Ramos (cell line): ENCODE measurements around the gene SUPT20HL1.
"Not testable (repeated sequence)": the region's sequence is repeated elsewhere in the genome, so short reads cannot be mapped to it uniquely, and the experiment has no call there.

ENCODE experiments used
- in situ Hi-C: fragments of 300-500 bp; cut with MboI; formaldehyde crosslinking; loops from one replicate; pipeline ENCODE4 v1.14.3; 2022; ENCODE audit warnings: low sequenced_read_pairs; ENCODE audit not compliant: unreplicated experiment

SUPT20HL1 gene

DNA sequence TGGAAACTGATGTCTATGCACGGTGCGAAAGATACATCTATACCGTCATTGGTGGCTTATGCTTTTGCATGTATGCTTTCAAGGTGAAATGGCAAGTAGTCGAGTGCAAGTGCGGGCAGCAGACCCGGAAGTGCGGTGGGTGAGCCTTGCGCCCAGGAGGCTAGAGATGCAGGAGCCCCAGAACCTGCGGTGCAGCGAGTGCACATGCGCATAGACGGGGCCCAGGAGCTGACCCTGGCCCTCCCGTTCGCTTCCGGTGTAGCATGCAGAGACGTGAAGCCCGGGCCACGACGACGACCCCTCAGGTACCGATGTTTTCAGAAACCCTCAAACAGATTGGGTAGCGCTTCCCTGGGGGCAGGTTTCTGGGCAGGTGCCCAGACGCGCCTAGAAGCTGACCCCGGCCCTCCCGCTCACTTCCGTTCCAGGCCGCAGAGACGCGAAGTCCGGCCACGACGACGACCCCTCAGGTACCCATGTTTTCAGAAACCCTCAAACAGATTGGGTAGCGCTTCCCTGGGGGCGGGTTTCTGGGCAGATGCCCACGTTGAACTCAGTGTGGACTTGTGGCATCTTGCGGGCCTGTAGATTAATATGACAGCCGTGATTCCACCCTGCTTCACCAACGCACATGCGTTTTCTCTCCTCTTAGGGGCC is 1.8 kb downstream of the SUPT20HL1 start:
- in situ Hi-C loops, result not testable (repeated sequence)

DNA sequence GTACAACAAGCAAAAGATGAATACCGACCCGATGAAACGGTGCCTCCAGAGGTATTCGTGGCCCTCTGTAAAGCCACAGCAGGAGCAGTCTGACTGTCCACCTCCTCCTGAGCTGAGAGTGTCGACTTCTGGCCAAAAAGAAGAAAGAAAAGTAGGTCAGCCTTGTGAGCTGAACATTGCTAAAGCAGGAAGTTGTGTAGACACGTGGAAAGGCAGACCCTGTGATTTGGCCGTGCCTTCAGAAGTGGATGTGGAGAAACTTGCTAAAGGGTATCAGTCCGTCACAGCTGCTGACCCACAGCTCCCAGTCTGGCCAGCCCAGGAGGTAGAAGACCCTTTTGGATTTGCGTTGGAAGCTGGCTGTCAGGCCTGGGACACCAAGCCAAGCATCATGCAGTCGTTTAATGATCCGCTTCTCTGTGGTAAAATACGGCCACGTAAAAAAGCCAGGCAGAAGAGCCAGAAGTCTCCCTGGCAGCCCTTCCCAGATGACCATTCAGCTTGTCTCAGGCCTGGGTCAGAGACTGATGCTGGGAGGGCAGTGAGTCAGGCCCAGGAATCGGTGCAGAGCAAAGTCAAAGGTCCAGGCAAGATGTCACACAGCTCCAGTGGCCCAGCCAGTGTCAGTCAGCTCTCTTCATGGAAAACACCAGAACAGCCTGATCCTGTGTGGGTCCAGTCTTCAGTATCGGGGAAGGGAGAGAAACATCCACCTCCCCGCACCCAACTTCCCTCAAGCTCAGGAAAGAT is 3.2 kb downstream of the SUPT20HL1 start:
- in situ Hi-C loops, result not testable (repeated sequence)

DNA sequence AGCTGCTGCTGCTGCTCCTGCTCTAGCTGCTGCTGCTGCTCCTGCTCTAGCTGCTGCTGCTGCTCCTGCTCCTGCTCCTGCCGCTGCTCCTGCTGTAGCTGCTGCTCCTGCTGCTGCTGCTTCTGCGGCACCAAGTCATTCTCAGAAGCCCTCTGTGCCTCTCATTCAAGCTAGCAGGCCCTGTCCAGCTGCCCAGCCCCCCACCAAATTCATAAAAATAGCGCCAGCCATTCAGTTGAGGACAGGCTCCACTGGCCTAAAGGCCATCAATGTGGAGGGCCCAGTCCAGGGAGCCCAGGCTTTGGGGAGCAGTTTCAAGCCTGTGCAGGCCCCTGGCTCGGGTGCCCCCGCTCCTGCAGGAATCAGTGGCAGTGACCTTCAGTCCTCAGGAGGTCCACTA is 3.9 kb downstream of the SUPT20HL1 start:
- in situ Hi-C loops, result no loop called here

DNA sequence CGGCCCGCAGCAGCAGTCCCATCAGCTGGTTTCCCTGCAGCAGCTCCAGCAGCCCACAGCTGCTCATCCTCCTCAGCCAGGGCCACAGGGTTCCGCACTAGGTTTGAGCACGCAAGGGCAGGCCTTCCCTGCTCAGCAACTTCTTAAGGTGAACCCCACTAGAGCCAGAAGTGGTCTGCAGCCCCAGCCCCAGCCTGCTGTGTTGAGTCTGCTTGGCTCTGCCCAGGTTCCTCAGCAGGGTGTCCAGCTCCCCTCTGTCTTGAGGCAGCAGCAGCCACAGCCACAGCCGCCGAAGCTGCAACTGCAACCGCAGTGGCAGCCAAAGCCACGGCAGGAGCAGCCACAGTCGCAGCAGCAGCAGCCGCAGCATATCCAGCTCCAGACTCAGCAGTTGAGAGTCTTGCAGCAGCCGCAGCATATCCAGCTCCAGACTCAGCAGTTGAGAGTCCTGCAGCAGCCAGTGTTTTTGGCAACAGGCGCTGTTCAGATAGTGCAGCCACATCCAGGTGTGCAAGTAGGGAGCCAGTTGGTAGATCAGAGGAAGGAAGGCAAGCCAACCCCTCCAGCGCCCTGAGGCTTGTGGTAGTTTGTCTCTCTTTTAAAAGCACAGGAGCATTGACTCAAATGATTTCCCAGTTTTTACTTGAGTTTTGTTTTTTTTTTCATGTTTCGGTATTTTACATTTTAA is 4.6 kb downstream of the SUPT20HL1 start:
- in situ Hi-C loops, result no loop called here

DNA sequence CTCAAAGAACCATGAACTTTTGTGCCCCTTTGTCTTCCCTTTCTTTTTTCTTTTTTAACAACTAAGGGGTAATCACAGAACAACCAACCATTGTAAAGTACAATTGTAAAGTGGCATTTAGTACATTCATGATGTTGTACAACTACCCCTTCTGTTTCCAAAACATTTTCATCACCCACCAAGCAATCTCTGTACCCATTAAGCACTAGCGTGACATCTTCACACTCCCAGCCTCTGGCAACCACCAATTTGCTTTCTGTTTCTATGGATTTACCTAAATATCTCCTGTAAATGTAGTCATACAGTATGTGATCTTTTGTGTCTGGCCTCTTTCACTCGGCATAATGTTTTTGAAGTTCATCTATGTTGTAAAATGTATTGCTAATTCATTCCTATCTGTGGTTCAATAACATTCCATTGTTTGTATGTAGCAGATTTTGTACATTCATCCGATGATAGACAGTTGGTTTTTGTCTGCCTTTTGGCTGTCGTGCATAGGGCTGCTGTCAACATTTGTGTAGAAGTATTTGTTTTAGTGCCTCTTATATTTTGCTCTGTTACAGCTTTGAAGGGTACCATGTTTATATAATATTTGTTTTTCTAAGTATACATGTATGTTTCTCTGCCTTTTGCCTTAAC is 6.4 kb downstream of the SUPT20HL1 start:
- in situ Hi-C loops, result not testable (repeated sequence)

DNA sequence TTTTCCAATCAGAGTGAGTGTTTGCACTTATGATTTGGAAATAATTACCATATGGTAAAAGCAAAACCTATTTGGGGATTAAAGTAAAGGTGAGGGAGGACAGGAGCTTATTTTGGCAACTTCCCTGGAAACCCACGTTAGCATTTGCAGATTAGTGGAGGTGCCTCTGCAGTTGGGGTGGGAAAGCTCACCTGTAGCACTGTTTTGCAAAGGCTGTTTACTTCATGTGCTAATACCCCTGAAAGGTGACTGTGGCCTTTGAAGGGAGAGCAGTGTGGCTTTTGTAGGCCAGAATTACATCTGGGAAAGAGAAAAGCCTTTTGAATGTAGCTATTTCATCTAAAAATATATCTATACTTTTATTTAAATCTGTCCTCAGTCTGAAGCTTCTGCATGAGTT is 9.4 kb downstream of the SUPT20HL1 start:
- in situ Hi-C loops, result no loop called here

DNA sequence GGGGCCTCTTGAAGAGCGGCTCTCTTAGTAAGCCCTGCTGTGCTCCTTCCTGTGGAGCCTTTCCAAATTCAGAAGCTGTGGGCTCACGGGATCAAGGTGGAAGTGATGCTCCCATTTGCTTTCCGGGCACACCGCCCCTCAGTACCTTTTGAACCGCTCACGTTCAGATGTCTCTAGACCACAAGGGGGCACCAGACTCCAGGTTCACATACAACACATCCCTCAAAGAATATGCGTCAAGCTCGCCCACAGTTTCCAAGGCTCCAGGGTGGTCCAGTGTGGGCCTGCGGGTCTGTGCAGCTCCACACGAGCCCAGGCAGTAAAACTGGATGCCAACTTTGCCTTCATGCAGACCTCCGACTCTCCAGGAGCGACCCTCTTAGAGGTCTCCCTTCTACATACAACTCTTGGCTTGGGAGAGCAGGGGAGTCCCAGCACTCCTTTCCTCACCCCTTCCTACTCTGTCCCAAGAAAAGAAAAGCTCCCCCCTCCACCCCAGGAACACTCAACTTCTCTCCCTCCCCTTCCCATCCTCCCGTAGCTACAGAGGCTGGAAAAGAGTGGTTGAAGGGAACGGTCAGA is 11.0 kb downstream of the SUPT20HL1 start:
- in situ Hi-C loops, result no loop called here

DNA sequence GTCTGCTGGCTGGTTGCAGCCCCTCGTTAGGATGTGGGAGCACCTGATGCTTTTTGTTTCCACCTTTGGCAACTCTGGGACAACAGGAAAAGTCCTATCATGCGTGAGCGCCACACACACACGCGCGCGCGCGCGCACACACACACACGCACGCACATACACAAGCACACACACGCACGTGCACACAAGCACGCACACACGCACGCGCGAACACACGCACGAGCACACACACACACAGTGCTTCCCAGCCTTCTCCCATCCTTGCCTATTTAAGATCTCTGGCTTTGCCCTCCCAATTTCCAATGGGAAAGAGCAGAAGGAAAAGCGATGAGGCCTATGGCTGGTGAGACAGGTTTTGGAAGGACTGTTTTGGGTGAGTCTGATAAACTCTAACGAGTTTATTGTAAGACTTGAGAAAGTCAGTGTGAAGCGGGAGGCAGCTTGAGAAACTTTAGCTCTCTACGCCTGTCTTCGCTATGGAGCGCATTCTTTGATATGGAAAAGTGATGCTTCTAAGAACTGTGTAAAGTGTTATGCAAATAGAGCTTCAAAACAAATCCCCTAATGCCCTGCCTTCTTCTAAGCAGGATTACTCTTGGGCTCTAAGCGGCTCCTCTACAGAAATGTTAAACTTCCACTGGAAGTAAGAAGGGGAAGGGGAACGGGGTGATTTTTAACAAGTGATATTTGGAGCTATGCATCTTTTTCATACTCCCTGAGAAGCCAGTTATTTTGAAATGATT is 11.8 kb downstream of the SUPT20HL1 start:
- in situ Hi-C loops, result no loop called here

DNA sequence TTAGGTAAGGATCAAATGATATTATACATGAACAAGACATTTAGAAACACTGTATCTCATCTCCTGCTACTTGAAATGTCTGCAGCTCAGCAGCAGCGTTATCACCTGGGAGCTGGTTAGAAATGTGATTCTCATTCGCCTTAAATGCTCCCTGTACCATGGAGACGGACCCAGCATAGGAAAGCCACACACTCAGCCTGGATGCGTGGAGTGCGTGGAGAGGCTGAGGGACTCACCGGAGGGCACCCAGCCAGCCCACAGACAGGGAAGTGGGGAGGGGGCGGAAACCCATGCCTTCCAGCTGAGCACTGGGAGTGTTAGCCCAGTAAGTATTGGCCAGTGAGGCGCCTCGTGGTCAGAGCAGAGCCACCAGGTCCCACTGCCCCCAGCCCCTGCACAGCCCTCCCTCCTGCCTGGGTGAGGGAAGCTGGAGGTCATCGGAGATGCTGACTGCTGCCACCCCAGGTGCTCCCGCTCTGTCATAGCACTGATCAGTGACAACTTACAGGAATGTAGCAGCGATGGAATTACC is 15.2 kb downstream of the SUPT20HL1 start:
- in situ Hi-C loops, result loop anchor here (25.0 kb wide), 1 partner anchor 762 kb away; no protein-coding TSS in a partner anchor

DNA sequence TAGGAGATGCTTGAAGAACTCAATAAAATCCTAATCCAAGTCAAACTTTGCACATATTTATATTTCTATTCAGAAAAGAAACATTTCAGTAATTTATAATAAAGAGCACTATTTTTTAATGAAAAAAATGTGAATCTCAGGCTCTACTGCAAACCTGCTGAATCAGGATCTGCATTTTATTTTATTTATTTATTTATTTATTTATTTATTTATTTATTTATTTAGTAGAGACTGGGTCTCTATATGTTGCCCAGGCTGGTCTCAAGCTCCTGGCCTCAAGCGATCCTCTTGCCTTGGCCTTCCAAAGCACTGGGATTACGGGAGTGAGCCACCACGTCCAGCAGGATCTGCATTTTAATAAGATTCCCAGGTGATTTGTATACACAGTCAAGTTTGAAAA is 16.0 kb downstream of the SUPT20HL1 start:
- in situ Hi-C loops, result loop anchor here (25.0 kb wide), 1 partner anchor 761 kb away; no protein-coding TSS in a partner anchor

DNA sequence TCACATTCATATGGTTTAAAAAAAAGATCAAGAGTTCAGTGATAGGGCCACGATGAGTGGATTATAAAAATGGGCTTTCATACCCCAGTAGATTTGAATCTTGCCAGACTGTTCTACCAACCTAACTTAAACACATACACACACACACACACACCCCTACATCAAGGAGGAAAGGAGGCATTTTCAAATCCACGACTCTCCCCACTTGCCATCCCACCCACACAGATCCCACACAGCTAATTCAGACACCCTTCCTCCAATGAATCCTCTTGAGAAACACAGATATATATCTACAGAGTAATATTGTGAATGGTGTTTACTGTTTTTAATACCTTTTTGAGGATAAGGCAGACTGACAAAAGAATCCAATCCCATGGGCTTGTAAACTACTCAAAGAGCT is 16.8 kb downstream of the SUPT20HL1 start:
- in situ Hi-C loops, result loop anchor here (25.0 kb wide), 1 partner anchor 760 kb away; no protein-coding TSS in a partner anchor

DNA sequence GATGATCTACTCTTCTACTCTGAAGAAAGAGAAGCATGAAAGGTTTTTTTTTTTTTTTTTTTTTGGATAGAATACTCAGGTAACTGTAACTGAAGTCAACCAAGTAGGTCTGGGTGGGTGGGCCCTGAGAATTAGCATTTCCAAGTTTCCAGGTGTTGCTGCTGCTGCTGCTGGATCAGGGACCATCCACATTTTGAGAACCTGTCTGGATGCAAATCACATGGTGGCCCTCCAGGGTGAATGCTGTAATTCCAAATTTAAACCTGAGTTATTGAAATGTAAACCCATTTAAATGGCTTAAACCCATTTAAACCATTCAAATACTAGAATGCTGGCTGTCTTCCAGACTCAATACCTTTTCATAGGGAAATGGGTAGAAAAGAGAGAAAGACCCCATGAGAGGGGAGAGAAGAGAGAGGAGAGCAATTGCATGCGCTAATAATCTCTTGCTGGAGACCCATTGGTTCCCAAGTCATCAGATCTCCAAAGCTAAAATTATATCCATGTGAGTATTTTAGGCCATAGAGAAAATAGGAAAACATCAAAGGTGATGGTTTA is 17.6 kb downstream of the SUPT20HL1 start:
- in situ Hi-C loops, result loop anchor here (25.0 kb wide), 1 partner anchor 759 kb away; no protein-coding TSS in a partner anchor

DNA sequence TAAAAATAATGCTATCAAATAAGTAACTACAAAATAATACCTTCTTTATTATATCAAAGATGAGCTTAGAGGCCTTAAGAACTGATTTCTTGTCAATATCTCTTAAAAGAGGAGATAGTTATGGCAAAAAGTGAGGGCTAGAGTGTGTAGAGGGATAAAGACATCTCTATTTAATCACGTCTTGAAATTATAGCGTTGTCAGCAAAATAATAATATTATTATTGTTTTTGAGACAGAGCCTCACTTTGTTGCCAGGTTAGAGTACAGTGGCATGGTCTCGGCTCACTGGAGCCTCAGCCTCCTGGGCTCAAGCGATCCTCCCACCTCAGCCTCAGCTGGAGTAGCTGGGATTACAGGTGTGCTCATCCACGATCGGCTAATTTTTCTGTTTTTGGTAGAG is 18.3 kb downstream of the SUPT20HL1 start:
- in situ Hi-C loops, result loop anchor here (25.0 kb wide), 1 partner anchor 759 kb away; no protein-coding TSS in a partner anchor

DNA sequence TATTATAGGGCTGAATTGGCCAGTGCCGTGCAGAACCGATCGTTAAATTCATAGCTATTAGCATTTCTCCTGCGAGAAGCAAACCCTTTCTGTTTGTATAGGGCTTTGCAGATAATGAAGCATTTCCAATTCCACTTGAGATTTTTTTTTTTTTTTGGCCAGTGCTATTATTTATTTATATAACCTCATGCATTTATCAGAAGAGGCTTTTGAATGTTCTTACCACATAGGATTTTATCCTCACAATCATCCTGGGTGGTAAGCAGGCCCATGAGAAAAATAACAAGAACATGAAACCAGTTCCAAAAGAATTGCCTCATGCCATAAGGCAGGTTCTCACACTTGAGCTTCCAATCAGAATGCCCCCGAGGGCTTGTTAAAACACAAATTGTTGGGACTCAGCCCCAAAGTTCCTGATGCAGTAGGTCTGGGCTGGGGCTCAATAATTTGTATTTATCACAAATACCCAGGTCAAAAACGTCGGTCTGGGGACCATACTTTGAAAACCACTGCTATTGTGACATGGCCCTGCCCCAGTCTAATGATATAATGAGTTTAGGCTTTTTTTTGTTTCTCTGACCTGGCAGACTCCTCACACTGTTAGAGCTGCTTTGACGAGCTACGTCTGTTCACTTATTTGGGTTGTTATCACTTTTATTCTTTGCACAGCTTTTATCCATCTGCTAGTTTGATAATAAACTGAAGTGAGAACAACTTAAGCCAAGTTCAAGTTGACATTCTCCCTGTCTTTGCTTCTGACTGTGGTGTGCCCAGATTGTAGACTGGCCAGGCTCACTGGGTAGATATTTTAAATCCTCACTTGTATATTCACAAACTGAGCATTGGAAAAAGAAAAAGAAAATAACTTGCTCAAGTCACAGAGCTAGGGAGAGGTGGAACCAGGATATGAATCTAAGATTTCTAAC is 20.1 kb downstream of the SUPT20HL1 start:
- in situ Hi-C loops, result loop anchor here (25.0 kb wide), 1 partner anchor 757 kb away; no protein-coding TSS in a partner anchor

DNA sequence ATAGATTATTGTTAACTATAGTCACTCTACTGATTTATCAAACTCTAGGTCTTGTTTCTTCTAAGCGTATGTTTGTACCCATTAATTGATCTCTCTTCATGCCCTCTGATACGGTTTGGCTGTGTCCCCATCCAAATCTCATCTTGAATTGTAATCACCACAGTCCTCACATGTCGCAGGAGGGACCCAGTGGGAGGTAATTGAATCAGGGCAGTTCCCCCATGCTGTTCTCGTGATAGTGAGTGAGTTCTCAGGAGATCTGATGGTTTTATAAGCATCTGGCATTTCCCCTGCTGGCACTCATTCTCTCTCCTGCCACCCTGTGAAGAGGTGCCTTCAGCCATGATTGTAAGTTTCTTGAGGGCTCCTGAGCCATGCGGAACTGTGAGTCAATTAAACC is 21.9 kb downstream of the SUPT20HL1 start:
- in situ Hi-C loops, result loop anchor here (25.0 kb wide), 1 partner anchor 755 kb away; no protein-coding TSS in a partner anchor

DNA sequence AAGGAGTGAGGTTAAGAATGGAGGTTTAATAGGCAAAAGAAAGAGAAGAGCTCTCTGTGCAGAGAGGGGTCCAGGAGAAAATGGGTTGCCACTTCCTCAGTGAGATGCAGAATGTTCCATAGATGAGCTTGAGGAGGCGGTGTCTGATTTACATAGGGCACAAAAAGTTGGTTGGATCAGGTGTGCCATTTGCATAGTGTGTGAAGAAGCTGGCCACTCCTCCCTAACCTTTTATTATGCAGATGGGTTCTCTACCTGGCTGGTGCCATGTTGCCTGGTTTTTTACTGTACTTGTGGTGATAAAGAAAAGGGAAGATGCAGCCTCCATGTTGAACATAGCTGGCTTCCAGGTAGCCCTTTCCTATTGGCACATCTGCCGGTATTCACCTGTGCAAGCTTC is 27.3 kb downstream of the SUPT20HL1 start:
- in situ Hi-C loops, result loop anchor here (25.0 kb wide), 1 partner anchor 750 kb away; no protein-coding TSS in a partner anchor

DNA sequence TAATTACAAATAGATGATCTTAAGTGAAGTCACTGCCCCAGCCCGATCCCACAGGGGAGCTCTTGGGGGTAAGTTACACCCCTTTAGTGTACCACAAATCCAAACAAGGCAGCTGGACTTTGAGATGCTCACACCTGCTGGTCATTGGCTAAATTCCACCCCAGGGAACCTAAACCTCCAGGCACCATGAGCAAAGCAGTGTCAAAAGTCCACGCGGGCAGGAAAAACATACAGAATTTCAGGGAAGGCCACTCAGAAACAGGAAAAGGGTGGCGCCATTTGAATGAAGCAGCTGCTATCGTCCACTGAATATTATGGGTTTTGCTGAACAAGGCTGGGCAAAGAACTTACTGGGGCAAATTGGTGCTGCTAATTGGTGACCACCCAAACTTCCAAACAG is 30.9 kb downstream of the SUPT20HL1 start:
- in situ Hi-C loops, result loop anchor here (10.0 to 25.0 kb wide), 2 partner anchors 113 to 746 kb away; no protein-coding TSS in a partner anchor
